Neuronal stem cell (in vitro differentiated cells): ENCODE data around the gene KLK2.

ENCODE experiments used
- DNase-seq: peaks from one replicate; pipeline ENCODE4 v3.0.0-alpha.2; 2013; ENCODE audit warnings: low spot score
- H2AFZ ChIP-seq: one replicate; pipeline ENCODE4 v1.6.1; 2013; ENCODE audit warnings: mild to moderate bottlenecking, low read length, inconsistent platforms
- H2AK5ac ChIP-seq: 2 replicates; pipeline ENCODE4 v1.6.1; 2013; ENCODE audit warnings: low read depth, mild to moderate bottlenecking, inconsistent platforms, low read length, moderate library complexity, mixed read lengths
- H2BK120ac ChIP-seq: 2 replicates; pipeline ENCODE4 v1.6.1; 2013; ENCODE audit warnings: low read depth, mild to moderate bottlenecking, inconsistent platforms, low read length, moderate library complexity, mixed read lengths
- H2BK12ac ChIP-seq: one replicate; pipeline ENCODE4 v1.6.1; 2013; ENCODE audit warnings: low read length, inconsistent platforms
- H2BK15ac ChIP-seq: 2 replicates; pipeline ENCODE4 v1.6.1; 2013; ENCODE audit warnings: mild to moderate bottlenecking, low read length, inconsistent platforms, mixed read lengths
- H2BK5ac ChIP-seq: one replicate; pipeline ENCODE4 v1.6.1; 2013; ENCODE audit warnings: inconsistent platforms, mild to moderate bottlenecking, low read length, moderate library complexity
- H3K14ac ChIP-seq: one replicate; pipeline ENCODE4 v1.6.1; 2013; ENCODE audit warnings: low read length, inconsistent platforms
- H3K18ac ChIP-seq: 2 replicates; pipeline ENCODE4 v1.6.1; 2013; ENCODE audit warnings: low read length, inconsistent platforms
- H3K23ac ChIP-seq: 2 replicates; pipeline ENCODE4 v1.6.1; 2013; ENCODE audit warnings: low read depth, mild to moderate bottlenecking, mixed read lengths, low read length, inconsistent platforms; ENCODE audit not compliant: poor library complexity
- H3K27ac ChIP-seq: replicated peaks from 3 replicates; pipeline ENCODE4 v1.5.1; 2013; ENCODE audit warnings: low read length, inconsistent platforms
- H3K27me3 ChIP-seq, 3 experiments: 2 replicates each; pipeline ENCODE4 v1.6.1; 2013; ENCODE audit warnings: low read length in 3 of 3, mild to moderate bottlenecking in 2 of 3, inconsistent platforms in 1 of 3, low read depth in 1 of 3, mixed read lengths in 1 of 3, moderate library complexity in 1 of 3; ENCODE audit not compliant: control insufficient read depth in 3 of 3, insufficient read depth in 3 of 3
- H3K36me3 ChIP-seq, 2 donors: replicated peaks in 1 of 2; 2 replicates each; pipeline ENCODE4 v1.6.1; 2013; ENCODE audit warnings: low read length in 2 of 2; ENCODE audit not compliant: control insufficient read depth in 2 of 2, insufficient read depth in 2 of 2
- H3K4ac ChIP-seq: 2 replicates; pipeline ENCODE4 v1.6.1; 2013; ENCODE audit warnings: inconsistent platforms, mild to moderate bottlenecking, low read length, moderate library complexity
- H3K4me1 ChIP-seq, 2 donors: 1 replicate in 1 of 2; 2 replicates in 1 of 2; pipeline ENCODE4 v1.6.1; 2013; ENCODE audit warnings: low read length in 2 of 2, low read depth in 1 of 2; ENCODE audit not compliant: control insufficient read depth in 2 of 2, insufficient read depth in 1 of 2
- H3K4me2 ChIP-seq: one replicate; pipeline ENCODE4 v1.6.1; 2013; ENCODE audit warnings: mild to moderate bottlenecking, low read length, inconsistent platforms; ENCODE audit not compliant: insufficient read depth, poor library complexity, severe bottlenecking
- H3K4me3 ChIP-seq, 2 donors: 2 replicates each; pipeline ENCODE4 v1.5.1; 2013; ENCODE audit warnings: low read length in 2 of 2, mild to moderate bottlenecking in 2 of 2, inconsistent platforms in 1 of 2, moderate library complexity in 1 of 2
- H3K79me1 ChIP-seq: one replicate; pipeline ENCODE4 v1.6.1; 2013; ENCODE audit warnings: low read depth, mild to moderate bottlenecking, inconsistent platforms, low read length, moderate library complexity
- H3K9ac ChIP-seq: one replicate; pipeline ENCODE4 v1.6.1; 2013; ENCODE audit warnings: mild to moderate bottlenecking, low read depth, low read length, inconsistent platforms; ENCODE audit not compliant: poor library complexity
- H3K9me3 ChIP-seq, 2 donors: replicated peaks in 1 of 2; 2 replicates each; pipeline versions ENCODE3 to v1.6.1; 2013; ENCODE audit warnings: low read length in 2 of 2, mild to moderate bottlenecking in 2 of 2, inconsistent platforms in 1 of 2, low read depth in 1 of 2, mixed read lengths in 1 of 2, moderate library complexity in 1 of 2; ENCODE audit not compliant: control insufficient read depth in 2 of 2, insufficient read depth in 1 of 2
- H4K8ac ChIP-seq: one replicate; pipeline ENCODE4 v1.6.1; 2013; ENCODE audit warnings: low read depth, mild to moderate bottlenecking, inconsistent platforms, low read length, moderate library complexity
- H4K91ac ChIP-seq: one replicate; pipeline ENCODE4 v1.6.1; 2013; ENCODE audit warnings: low read length, low read depth, mild to moderate bottlenecking, inconsistent platforms; ENCODE audit not compliant: poor library complexity
- WGBS, 2 donors: extraction: QIAGEN DNeasy Blood & Tissue Kit; methylation state at CpG; one replicate each; pipeline ENCODE4 v1.1.7; 2013; ENCODE audit warnings: missing lambda C conversion rate in 2 of 2, mixed read lengths in 1 of 2; ENCODE audit not compliant: insufficient read length in 2 of 2, insufficient replicate concordance in 1 of 2; ENCODE audit errors: extremely low coverage in 2 of 2; 5-methylcytosine and 5-hydroxymethylcytosine counted together

KLK2 gene

DNA sequence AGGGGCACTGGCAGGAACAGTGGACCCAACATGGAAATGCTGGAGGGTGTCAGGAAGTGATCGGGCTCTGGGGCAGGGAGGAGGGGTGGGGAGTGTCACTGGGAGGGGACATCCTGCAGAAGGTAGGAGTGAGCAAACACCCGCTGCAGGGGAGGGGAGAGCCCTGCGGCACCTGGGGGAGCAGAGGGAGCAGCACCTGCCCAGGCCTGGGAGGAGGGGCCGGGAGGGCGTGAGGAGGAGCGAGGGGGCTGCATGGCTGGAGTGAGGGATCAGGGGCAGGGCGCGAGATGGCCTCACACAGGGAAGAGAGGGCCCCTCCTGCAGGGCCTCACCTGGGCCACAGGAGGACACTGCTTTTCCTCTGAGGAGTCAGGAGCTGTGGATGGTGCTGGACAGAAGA, 4.1 kb downstream of the KLK2 start:
- H3K18ac ChIP-seq, result no peak overlapping the region
- H3K23ac ChIP-seq, result no peak overlapping the region
- DNase-seq, result no peak
- no peaks in the 10 kb centered on the region for H3K4me1 ChIP-seq
- no peaks in the 10 kb centered on the region for H3K9me3 ChIP-seq
- H3K14ac ChIP-seq, result peak overlapping the region; percentile 85
- H2BK15ac ChIP-seq, result no peak overlapping the region
- peak overlapping the region; percentile 40 for H2BK5ac ChIP-seq
- no peak overlapping the region for H3K4me2 ChIP-seq
- no peak overlapping the region for H2BK120ac ChIP-seq
- peaks cover 0 to 59% (median 3%) of the 10 kb centered on the region in 3 experiments for H3K27me3 ChIP-seq
- no peak overlapping the region for H3K4me3 ChIP-seq
- no peak overlapping the region for H3K27ac ChIP-seq
- no peaks in the 10 kb centered on the region for H3K36me3 ChIP-seq
- H4K91ac ChIP-seq, result no peak overlapping the region
- H2BK12ac ChIP-seq, result no peak overlapping the region
- no peaks in the 10 kb centered on the region for H3K79me1 ChIP-seq
- H4K8ac ChIP-seq, result no peak overlapping the region
- H3K4ac ChIP-seq, result no peak overlapping the region
- H2AK5ac ChIP-seq, result peak overlapping the region; percentile 39
- no CpG with 5 or more reads among the region's 8 CpGs for WGBS, 2 donors
- H2AFZ ChIP-seq, result no peak overlapping the region
- no peak overlapping the region for H3K9ac ChIP-seq

GRCh38 chr19:50878851-50879250, 5.6 kb downstream of the KLK2 start:
- no peaks in the 10 kb centered on the region for H3K9me3 ChIP-seq
- H3K4me1 ChIP-seq, result no peaks in the 10 kb centered on the region
- H3K79me1 ChIP-seq, result no peaks in the 10 kb centered on the region
- H3K27ac ChIP-seq, result no peak overlapping the region
- H3K14ac ChIP-seq, result no peak overlapping the region
- no peaks in the 10 kb centered on the region for H3K36me3 ChIP-seq
- DNase-seq, result no peak
- no peak overlapping the region for H2AFZ ChIP-seq
- no peak overlapping the region for H4K8ac ChIP-seq
- H2BK12ac ChIP-seq, result no peak overlapping the region
- WGBS, 2 donors, result no CpG with 5 or more reads among the region's 5 CpGs
- no peak overlapping the region for H2BK120ac ChIP-seq
- no peak overlapping the region for H3K9ac ChIP-seq
- H3K4ac ChIP-seq, result no peak overlapping the region
- no peak overlapping the region for H4K91ac ChIP-seq
- H2BK5ac ChIP-seq, result no peak overlapping the region
- H3K4me3 ChIP-seq, result no peak overlapping the region
- H3K27me3 ChIP-seq, result peaks cover 0 to 52% (median 3%) of the 10 kb centered on the region in 3 experiments
- H2BK15ac ChIP-seq, result no peak overlapping the region
- no peak overlapping the region for H3K18ac ChIP-seq
- H3K4me2 ChIP-seq, result no peak overlapping the region
- no peak overlapping the region for H3K23ac ChIP-seq
- H2AK5ac ChIP-seq, result no peak overlapping the region

DNA sequence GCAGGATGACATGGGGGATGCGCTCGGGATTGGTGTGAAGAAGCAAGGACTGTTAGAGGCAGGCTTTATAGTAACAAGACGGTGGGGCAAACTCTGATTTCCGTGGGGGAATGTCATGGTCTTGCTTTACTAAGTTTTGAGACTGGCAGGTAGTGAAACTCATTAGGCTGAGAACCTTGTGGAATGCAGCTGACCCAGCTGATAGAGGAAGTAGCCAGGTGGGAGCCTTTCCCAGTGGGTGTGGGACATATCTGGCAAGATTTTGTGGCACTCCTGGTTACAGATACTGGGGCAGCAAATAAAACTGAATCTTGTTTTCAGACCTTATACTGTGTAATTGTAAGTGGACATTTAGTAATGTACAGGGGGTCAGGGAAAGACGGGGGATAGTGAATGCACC, 7.0 kb downstream of the KLK2 start:
- Histone ChIP-seq H2BK5ac (no peak overlapping the region), H4K91ac (no peak overlapping the region), H3K9me3 (no peaks in the 10 kb centered on the region), H3K27me3 (peaks cover 0 to 46% (median under 1%) of the 10 kb centered on the region in 3 experiments), H3K4me2 (no peak overlapping the region), H3K79me1 (no peaks in the 10 kb centered on the region), H2BK15ac (no peak overlapping the region), H3K23ac (no peak overlapping the region), H2BK12ac (no peak overlapping the region), H3K27ac (no peak overlapping the region), H2AFZ (no peak overlapping the region), H2BK120ac (no peak overlapping the region), H2AK5ac (no peak overlapping the region), H3K9ac (no peak overlapping the region), H3K14ac (no peak overlapping the region), H4K8ac (no peak overlapping the region), H3K36me3 (no peaks in the 10 kb centered on the region), H3K18ac (no peak overlapping the region), H3K4me3 (no peak overlapping the region), H3K4me1 (no peaks in the 10 kb centered on the region), H3K4ac (no peak overlapping the region)
- no CpG with 5 or more reads among the region's 5 CpGs for WGBS, 2 donors
- DNase-seq, result no peak

GRCh38 chr19:50882188-50882587, 8.9 kb downstream of the KLK2 start:
- H3K4ac ChIP-seq, result no peak overlapping the region
- H3K9ac ChIP-seq, result no peak overlapping the region
- WGBS, 2 donors, result no CpG with 5 or more reads among the region's 3 CpGs
- no peaks in the 10 kb centered on the region for H3K79me1 ChIP-seq
- no peak overlapping the region for H2BK12ac ChIP-seq
- H2BK15ac ChIP-seq, result no peak overlapping the region
- no peak overlapping the region for H2BK5ac ChIP-seq
- no peak overlapping the region for H4K8ac ChIP-seq
- H3K27ac ChIP-seq, result no peak overlapping the region
- H3K23ac ChIP-seq, result no peak overlapping the region
- no peak overlapping the region for H2AFZ ChIP-seq
- H4K91ac ChIP-seq, result no peak overlapping the region
- H3K18ac ChIP-seq, result no peak overlapping the region
- H3K4me3 ChIP-seq, result no peak overlapping the region
- peaks cover 0 to 34% (median 0%) of the 10 kb centered on the region in 3 experiments for H3K27me3 ChIP-seq
- no peak for DNase-seq
- no peak overlapping the region for H3K4me2 ChIP-seq
- no peak overlapping the region for H2AK5ac ChIP-seq
- no peak overlapping the region for H3K14ac ChIP-seq
- H2BK120ac ChIP-seq, result no peak overlapping the region
- H3K4me1 ChIP-seq, result no peaks in the 10 kb centered on the region
- H3K9me3 ChIP-seq, result no peaks in the 10 kb centered on the region
- H3K36me3 ChIP-seq, result no peaks in the 10 kb centered on the region
